Mammary epithelial cell (primary cell): Measurements from ENCODE around the gene PINK1.

ENCODE experiments used
- EZH2 ChIP-seq: IDR thresholded peaks from 2 replicates; pipeline ENCODE4 v1.6.1; 2012; ENCODE audit warnings: low read length, inconsistent platforms, borderline replicate concordance
- TF ChIP-seq, protein P1 (sequence below), 2 donors: IDR thresholded peaks in 1 of 2; conservative IDR thresholded peaks in 1 of 2; 2 replicates each; pipeline ENCODE4 v1.5.1; 2011 to 2012; ENCODE audit warnings: inconsistent platforms in 2 of 2, low read length in 2 of 2, mild to moderate bottlenecking in 2 of 2, control low read depth in 1 of 2, low read depth in 1 of 2; ENCODE audit not compliant: insufficient read depth in 1 of 2; ENCODE audit errors: extremely low read depth in 1 of 2

DNA sequence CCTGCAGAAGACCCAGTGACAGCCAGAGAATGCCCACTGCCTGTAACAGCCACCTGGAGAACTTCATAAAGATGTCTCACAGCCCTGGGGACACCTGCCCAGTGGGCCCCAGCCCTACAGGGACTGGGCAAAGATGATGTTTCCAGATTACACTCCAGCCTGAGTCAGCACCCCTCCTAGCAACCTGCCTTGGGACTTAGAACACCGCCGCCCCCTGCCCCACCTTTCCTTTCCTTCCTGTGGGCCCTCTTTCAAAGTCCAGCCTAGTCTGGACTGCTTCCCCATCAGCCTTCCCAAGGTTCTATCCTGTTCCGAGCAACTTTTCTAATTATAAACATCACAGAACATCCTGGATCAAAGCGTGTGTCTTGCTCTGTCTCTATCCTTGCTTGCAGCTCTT is 14.7 kb upstream of the PINK1 start:
- TF ChIP-seq, protein P1, sequence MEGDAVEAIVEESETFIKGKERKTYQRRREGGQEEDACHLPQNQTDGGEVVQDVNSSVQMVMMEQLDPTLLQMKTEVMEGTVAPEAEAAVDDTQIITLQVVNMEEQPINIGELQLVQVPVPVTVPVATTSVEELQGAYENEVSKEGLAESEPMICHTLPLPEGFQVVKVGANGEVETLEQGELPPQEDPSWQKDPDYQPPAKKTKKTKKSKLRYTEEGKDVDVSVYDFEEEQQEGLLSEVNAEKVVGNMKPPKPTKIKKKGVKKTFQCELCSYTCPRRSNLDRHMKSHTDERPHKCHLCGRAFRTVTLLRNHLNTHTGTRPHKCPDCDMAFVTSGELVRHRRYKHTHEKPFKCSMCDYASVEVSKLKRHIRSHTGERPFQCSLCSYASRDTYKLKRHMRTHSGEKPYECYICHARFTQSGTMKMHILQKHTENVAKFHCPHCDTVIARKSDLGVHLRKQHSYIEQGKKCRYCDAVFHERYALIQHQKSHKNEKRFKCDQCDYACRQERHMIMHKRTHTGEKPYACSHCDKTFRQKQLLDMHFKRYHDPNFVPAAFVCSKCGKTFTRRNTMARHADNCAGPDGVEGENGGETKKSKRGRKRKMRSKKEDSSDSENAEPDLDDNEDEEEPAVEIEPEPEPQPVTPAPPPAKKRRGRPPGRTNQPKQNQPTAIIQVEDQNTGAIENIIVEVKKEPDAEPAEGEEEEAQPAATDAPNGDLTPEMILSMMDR (conservative IDR thresholded peaks at IDR 0.05 in 1 of 2, IDR thresholded peaks at IDR 0.05 in 1 of 2; ENCODE audit: extremely low read depth in 1 of 2, insufficient read depth in 1 of 2, low read depth in 1 of 2, low read length in 2 of 2), result no peak
- TF ChIP-seq EZH2, result no peak
